C4-2B (cell line): ENCODE results near the gene CENPA.

Experiments
- ZFX ChIP-seq: fragments of 450-650 bp; IDR thresholded peaks from 2 replicates; pipeline ENCODE4 v1.6.1; 2017
- TF ChIP-seq, protein P1 (sequence below): fragments of 450-650 bp; conservative IDR thresholded peaks from 2 replicates; pipeline ENCODE4 v1.5.1; 2017; ENCODE audit warnings: mild to moderate bottlenecking

DNA sequence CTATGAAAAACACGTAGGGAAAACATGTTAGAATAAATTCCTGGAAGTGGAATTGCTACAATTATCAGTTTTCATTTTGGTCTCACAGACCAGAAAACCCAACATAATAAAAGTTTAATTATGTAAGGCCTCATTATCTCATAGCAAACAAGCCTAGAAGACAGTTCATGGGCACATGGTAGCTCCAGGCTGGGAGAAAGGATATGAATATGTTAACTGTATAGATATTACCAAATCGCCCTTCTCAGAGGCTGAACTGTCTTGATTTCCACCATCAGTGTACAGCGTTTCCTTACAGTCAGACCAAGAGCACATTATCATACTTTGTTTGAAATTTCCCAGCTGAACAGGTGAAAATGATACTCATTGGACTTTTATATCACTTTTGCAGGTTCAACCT lies 38.9 kb upstream of the CENPA start:
- TF ChIP-seq, protein P1, sequence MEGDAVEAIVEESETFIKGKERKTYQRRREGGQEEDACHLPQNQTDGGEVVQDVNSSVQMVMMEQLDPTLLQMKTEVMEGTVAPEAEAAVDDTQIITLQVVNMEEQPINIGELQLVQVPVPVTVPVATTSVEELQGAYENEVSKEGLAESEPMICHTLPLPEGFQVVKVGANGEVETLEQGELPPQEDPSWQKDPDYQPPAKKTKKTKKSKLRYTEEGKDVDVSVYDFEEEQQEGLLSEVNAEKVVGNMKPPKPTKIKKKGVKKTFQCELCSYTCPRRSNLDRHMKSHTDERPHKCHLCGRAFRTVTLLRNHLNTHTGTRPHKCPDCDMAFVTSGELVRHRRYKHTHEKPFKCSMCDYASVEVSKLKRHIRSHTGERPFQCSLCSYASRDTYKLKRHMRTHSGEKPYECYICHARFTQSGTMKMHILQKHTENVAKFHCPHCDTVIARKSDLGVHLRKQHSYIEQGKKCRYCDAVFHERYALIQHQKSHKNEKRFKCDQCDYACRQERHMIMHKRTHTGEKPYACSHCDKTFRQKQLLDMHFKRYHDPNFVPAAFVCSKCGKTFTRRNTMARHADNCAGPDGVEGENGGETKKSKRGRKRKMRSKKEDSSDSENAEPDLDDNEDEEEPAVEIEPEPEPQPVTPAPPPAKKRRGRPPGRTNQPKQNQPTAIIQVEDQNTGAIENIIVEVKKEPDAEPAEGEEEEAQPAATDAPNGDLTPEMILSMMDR = no peak
- TF ChIP-seq ZFX = no peak
